WTC11 (cell line): Measurements from ENCODE around the gene RPS10.

ENCODE experiments used
- CREM ChIP-seq: sonication (generic); formaldehyde crosslinking; IDR thresholded peaks from 2 replicates; pipeline ENCODE4 v1.8.1; 2022; ENCODE audit warnings: mild to moderate bottlenecking, missing genetic modification reagents, moderate library complexity
- GABPB1 ChIP-seq: sonication (generic); formaldehyde crosslinking; IDR thresholded peaks from 2 replicates; pipeline ENCODE4 v1.8.1; 2023; ENCODE audit warnings: mild to moderate bottlenecking, missing genetic modification reagents
- IRF2 ChIP-seq: sonication (generic); formaldehyde crosslinking; IDR thresholded peaks from 2 replicates; pipeline ENCODE4 v1.8.0; 2022; ENCODE audit warnings: low read depth, missing genetic modification reagents, borderline replicate concordance
- JUN ChIP-seq: sonication (generic); formaldehyde crosslinking; IDR thresholded peaks from 2 replicates; pipeline ENCODE4 v1.8.0; 2023; ENCODE audit warnings: mild to moderate bottlenecking, missing genetic modification reagents
- OVOL2 ChIP-seq: fragments of 250-450 bp; sonication (Bioruptor Pico); IDR thresholded peaks from 2 replicates; pipeline ENCODE4 v1.9.0; 2021; ENCODE audit warnings: mild to moderate bottlenecking, borderline replicate concordance
- RELA ChIP-seq: sonication (generic); formaldehyde crosslinking; IDR thresholded peaks from 2 replicates; pipeline ENCODE4 v1.8.1; 2022; ENCODE audit warnings: missing genetic modification reagents, mild to moderate bottlenecking, borderline replicate concordance
- ZNF121 ChIP-seq: sonication (generic); formaldehyde crosslinking; IDR thresholded peaks from 2 replicates; pipeline ENCODE4 v1.8.0; 2023; ENCODE audit warnings: missing genetic modification reagents
- ZNF416 ChIP-seq: fragments of 250-450 bp; sonication (Bioruptor Pico); IDR thresholded peaks from 2 replicates; pipeline ENCODE4 v1.9.0; 2021; ENCODE audit warnings: mild to moderate bottlenecking, inconsistent platforms
- TF ChIP-seq, protein P1 (sequence below): fragments of 200-600 bp; IDR thresholded peaks from 2 replicates; pipeline ENCODE4 v1.8.0; 2022; ENCODE audit warnings: antibody characterized with exemption
- TF ChIP-seq, protein P2 (sequence below): sonication (generic); formaldehyde crosslinking; IDR thresholded peaks from 2 replicates; pipeline ENCODE4 v1.8.1; 2023; ENCODE audit warnings: mild to moderate bottlenecking, missing genetic modification reagents, moderate library complexity
- TF ChIP-seq, protein P3 (sequence below): sonication (generic); formaldehyde crosslinking; IDR thresholded peaks from 2 replicates; pipeline ENCODE4 v1.8.1; 2022; ENCODE audit warnings: mild to moderate bottlenecking, moderate library complexity, missing genetic modification reagents
- TF ChIP-seq, protein P4 (sequence below): sonication (generic); formaldehyde crosslinking; IDR thresholded peaks from 2 replicates; pipeline ENCODE4 v1.8.1; 2022; ENCODE audit warnings: low read depth, missing genetic modification reagents, borderline replicate concordance
- TF ChIP-seq, protein P5 (sequence below): sonication (generic); formaldehyde crosslinking; IDR thresholded peaks from 2 replicates; pipeline ENCODE4 v1.8.0; 2022; ENCODE audit warnings: mild to moderate bottlenecking, missing genetic modification reagents

DNA sequence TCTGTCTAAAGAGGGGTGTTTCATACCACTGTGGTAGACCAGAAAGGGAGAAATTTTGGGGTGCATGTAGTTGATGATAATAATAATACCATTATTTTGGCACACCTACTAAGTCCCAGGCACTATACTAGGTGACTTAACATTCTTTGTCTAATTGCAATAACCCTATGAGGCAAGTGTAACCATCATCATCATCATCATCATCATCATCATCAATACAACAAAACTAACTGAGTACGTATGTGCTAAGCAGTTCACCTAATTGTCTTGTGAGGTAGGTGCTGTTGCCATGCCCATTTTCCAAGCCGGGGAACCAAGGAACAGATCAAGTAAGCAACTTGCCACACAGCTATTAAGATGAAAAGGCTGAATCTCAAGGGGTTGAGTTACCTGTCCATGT lies 37.4 kb upstream of the RPS10 start:
- no peak for TF ChIP-seq RELA
- TF ChIP-seq, protein P1, sequence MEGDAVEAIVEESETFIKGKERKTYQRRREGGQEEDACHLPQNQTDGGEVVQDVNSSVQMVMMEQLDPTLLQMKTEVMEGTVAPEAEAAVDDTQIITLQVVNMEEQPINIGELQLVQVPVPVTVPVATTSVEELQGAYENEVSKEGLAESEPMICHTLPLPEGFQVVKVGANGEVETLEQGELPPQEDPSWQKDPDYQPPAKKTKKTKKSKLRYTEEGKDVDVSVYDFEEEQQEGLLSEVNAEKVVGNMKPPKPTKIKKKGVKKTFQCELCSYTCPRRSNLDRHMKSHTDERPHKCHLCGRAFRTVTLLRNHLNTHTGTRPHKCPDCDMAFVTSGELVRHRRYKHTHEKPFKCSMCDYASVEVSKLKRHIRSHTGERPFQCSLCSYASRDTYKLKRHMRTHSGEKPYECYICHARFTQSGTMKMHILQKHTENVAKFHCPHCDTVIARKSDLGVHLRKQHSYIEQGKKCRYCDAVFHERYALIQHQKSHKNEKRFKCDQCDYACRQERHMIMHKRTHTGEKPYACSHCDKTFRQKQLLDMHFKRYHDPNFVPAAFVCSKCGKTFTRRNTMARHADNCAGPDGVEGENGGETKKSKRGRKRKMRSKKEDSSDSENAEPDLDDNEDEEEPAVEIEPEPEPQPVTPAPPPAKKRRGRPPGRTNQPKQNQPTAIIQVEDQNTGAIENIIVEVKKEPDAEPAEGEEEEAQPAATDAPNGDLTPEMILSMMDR: no peak
- no peak for TF ChIP-seq JUN (CRISPR knock-in tag)
- TF ChIP-seq OVOL2 (CRISPR knock-in tag): no peak
- TF ChIP-seq, protein P2, sequence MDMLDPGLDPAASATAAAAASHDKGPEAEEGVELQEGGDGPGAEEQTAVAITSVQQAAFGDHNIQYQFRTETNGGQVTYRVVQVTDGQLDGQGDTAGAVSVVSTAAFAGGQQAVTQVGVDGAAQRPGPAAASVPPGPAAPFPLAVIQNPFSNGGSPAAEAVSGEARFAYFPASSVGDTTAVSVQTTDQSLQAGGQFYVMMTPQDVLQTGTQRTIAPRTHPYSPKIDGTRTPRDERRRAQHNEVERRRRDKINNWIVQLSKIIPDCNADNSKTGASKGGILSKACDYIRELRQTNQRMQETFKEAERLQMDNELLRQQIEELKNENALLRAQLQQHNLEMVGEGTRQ (CRISPR knock-in tag): no peak
- TF ChIP-seq CREM: no peak
- TF ChIP-seq IRF2 (CRISPR knock-in tag): no peak
- no peak for TF ChIP-seq ZNF121 (CRISPR knock-in tag)
- TF ChIP-seq, protein P3, sequence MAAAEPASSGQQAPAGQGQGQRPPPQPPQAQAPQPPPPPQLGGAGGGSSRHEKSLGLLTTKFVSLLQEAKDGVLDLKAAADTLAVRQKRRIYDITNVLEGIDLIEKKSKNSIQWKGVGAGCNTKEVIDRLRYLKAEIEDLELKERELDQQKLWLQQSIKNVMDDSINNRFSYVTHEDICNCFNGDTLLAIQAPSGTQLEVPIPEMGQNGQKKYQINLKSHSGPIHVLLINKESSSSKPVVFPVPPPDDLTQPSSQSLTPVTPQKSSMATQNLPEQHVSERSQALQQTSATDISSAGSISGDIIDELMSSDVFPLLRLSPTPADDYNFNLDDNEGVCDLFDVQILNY (CRISPR knock-in tag): no peak
- no peak for TF ChIP-seq GABPB1
- TF ChIP-seq ZNF416 (CRISPR knock-in tag): no peak
- TF ChIP-seq, protein P4, sequence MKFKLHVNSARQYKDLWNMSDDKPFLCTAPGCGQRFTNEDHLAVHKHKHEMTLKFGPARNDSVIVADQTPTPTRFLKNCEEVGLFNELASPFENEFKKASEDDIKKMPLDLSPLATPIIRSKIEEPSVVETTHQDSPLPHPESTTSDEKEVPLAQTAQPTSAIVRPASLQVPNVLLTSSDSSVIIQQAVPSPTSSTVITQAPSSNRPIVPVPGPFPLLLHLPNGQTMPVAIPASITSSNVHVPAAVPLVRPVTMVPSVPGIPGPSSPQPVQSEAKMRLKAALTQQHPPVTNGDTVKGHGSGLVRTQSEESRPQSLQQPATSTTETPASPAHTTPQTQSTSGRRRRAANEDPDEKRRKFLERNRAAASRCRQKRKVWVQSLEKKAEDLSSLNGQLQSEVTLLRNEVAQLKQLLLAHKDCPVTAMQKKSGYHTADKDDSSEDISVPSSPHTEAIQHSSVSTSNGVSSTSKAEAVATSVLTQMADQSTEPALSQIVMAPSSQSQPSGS (CRISPR knock-in tag): no peak
- TF ChIP-seq, protein P5, sequence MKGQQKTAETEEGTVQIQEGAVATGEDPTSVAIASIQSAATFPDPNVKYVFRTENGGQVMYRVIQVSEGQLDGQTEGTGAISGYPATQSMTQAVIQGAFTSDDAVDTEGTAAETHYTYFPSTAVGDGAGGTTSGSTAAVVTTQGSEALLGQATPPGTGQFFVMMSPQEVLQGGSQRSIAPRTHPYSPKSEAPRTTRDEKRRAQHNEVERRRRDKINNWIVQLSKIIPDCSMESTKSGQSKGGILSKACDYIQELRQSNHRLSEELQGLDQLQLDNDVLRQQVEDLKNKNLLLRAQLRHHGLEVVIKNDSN (CRISPR knock-in tag): no peak
